Activated CD4-positive, alpha-beta T cell treated with anti-CD3 and anti-CD28 coated beads, Interleukin-2, amount 50 U/mL, for 16 hours (primary cell): Measurements from ENCODE around the gene LAMP2.
A peak's percentile ranks its signal among the peaks of the same experiment; 100 is the strongest.
"Not testable (repeated sequence)": the region's sequence is repeated elsewhere in the genome, so short reads cannot be mapped to it uniquely, and the experiment has no call there.

Source experiments
- DNase-seq: peaks from one replicate; pipeline ENCODE4 v3.0.0-alpha.2; 2020

Gene LAMP2

DNA sequence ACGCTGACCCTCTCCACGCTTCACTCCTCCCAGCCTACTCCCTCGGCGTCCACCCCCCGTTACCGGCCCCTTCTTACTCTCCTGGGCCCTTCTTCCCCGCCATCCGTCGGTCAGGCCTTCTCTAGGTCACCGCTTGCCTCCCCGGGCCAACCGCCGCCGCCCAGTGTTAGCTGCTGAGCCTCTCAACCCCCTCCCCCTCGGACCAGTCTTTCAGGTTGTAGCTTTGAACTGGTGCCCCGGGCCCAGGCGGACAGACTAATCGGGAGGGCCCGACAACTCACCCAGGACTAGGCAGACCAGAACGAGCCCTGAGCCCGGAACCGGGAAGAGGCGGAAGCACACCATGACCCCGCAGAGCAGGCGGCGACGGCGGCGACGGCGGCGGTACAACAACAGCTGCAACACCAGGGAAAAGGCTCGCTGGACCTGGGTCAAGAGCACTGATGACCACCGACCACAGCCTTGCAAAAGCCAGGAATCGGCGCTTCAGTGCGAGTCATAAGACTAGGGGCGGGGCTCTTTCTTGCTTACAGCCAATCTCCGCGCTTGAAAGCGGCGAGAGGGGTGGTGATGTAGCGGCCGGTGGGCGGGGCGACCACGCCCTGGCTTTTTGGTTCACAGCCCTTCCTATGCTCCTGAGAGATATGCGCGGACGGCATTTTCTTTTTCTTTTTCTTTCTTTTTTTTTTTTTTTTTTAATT is at the start of gene LAMP2:
Gene LAMP2 (minus strand): TSS at position 472 of the 701 bp plus-strand sequence. CDS start 127 bp downstream, at position 345.
- DNase-seq = peak; percentile 85

GRCh38 chrX:120517936-120518335 is 48.8 kb upstream of the LAMP2 start:
- no peak for DNase-seq

DNA sequence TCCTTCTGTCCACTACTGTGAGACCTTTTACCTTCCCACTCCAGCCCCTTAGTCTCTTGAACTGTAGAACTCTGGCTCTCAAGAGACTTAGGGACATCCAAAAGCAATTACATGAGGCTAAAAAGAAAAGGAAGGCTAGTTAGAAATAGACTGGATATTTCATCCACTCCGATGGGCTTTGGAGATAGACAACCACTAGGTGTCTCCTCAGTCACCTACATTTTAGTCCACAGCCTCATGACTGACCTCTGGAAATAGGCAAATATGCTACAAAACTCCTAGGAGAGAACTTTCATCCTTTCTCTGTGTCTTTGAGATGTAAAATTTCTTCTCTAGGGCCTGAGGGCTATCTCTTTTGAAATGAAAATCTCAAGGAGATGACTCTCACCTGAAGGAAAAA is 45.1 kb upstream of the LAMP2 start:
- DNase-seq = peak; percentile 5

GRCh38 chrX:120512627-120513026 is 43.5 kb upstream of the LAMP2 start:
- DNase-seq = no peak

DNA sequence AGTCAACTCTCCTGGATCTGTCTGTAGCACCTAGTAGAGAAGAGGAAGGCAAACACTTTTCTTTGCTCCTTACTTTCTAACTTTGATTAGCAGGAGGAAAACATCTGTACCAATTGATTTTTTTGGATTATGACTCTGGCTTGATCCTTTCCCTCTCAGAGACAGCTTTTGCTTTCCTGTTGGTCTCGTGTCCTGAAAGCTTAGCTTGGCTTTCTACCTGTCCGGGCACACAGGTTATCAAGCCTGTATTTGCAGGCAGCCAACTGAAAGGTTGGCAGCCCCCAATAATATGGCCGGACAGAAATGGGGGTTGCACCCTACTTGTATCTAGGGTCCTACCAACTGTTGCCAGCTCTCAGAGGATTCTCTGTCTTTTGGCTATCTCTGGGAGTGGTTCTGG is 43.1 kb upstream of the LAMP2 start:
- no peak for DNase-seq

- DNase-seq = no peak
Measured at GRCh38 chrX:120504569-120504968, 35.5 kb upstream of the LAMP2 start.

DNA sequence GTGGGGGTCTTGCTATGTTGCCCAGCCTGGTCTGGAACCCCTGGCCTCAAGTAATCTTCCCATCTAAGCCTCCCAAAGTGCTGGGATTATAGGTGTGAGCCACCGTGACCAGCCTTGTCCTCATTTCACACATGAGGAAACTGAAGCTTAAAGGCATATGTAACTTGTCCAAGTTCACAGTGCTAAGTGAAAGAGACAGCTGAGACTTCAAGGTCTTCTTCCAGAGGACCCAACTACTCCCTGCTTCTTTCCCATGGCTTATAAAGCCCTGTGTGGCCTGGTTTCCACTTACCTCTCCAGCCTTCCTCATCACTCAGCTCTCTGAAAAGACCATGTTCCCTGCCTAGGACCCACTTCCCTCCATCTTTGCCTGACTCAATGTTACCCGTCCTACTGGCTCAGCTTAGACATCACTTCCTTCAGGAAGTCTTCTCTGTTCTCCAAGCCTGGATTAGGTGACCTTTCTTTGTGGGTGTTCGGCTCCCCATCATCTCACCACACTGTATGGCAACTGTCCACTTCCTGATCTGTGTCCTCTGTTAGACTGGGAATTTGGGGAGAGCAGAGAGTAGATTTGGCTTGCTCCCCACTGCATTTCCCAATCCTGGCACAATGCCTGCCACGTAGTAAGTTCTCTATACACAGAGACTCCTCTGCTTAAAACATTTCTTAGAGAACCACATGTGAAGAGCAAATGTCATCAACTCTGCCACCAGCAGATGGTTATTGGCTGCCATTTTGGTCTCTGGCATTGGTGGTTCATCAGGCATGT is 30.4 kb upstream of the LAMP2 start:
- DNase-seq = no peak

- not testable (repeated sequence) for DNase-seq
Measured at GRCh38 chrX:120490119-120490518, 21.0 kb upstream of the LAMP2 start.

DNA sequence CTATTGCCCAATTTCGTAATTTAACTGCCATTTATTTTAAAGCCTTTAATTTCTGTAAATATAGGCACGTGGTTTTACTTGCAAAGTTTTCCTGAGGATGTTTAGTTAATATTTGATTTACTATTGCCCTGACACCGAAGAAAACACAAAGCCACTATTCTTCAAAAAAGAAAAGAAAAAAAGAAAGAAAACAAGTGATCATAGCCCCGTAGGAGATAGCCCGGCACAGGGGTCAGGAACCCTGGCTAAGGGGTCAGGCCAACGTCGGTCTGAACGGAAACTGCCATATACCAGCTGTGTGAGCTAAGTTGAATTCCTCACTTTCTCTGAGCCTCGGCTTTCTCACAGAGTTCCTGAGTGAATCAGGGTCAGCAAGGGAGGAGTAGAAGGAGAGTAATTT is 17.7 kb upstream of the LAMP2 start:
- no peak for DNase-seq

DNA sequence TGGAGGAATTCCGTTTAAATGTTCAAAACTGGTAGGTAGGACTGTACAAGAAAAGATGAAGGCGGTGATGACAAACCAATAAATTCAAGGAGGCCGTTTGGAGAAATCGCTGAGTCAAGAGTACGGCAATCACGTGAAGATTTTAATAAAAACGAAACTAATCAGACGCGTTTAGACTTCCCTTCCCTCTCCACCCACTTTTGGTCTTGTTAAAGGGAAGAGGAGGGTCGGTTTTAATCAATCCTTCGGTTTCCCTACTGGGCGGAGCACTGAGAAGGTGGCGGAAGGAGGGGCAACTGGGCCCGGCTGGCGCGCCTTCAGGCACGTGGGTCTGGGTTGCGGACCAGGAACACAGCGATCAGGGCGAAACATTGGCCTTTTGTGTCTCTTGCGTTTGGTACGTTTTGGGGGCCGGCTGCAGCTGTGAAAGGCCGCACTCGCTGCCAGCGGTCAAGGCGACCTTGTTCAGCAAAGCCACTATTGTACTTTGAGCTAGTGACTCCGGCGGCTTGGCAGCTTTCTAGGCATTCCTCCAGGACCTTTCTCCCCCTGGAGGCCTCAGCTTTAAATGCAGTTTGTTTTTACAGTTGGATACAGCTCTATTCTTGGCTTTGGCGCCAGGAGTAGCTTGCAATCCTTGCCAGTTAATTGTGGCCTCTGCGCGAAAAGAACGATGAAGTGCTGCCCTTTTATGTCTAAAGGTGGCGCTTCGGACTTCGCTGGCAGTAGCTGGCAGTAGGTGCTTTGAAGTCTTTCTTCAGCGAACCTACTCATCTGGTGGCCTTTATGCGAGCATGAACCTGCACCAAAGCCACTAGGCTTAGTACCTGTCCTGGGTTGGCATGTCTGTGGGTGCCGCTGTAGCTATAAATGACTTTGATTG is 16.8 kb upstream of the LAMP2 start:
- DNase-seq = peak; percentile 84

GRCh38 chrX:120485315-120485637 is 16.2 kb upstream of the LAMP2 start:
- peak; percentile 12 for DNase-seq

DNA sequence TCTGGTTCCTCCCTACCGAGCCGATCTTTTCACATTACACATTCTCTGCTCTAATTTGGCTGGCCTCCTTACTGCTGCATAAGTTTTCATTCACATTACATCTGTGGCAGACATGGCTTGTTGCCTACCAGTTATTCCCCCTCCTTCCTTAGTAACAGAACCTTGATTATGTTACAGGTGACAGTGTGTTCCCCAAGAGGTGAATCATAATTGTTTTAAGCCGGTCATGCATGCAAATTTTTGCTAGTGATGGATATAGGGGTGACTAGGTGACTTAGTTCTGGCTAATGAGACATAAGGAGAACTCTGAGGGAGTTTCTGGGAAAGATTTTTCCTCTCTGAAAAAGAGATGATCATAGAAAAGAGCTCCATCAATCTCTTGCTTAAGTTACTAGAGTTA is 8.4 kb upstream of the LAMP2 start:
- DNase-seq = no peak

GRCh38 chrX:120476714-120477113 is 7.6 kb upstream of the LAMP2 start:
- no peak for DNase-seq

DNA sequence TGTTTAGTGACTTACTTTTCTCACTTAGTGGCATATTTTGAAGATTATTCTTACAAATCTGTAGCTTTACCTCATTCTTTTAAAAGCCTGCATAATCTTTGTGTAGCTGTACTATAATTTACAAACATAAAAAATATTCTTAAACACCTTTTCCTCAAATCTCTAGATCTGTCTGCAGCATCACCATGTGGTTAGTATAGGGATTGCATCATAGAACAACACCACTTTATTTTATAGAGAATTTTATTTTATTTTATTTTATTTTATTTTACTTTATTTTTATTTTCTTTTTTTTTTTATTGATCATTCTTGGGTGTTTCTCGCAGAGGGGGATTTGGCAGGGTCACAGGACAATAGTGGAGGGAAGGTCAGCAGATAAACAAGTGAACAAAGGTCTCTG is 6.4 kb upstream of the LAMP2 start:
- DNase-seq = peak; percentile 29

- no peak for DNase-seq
Measured at GRCh38 chrX:120474085-120474484, 5.0 kb upstream of the LAMP2 start.

- DNase-seq = not testable (repeated sequence)
Measured at GRCh38 chrX:120469657-120470056, 561 bp upstream of the LAMP2 start.

DNA sequence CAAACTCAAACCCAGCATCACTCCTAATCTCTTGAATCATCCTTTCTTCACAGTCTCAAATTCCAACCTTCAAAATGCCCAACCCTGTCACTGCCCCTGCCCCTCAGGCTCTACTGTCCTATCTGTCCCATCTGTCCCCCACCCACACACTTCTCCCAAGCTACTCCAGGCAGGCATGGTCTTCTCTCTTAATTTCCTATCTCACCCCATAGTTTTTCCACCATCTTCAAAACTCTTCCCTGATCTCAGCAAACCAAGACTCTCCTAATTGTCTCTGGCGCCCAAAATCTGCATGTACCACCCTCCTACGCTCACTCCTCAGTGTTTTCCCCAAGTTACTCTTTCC is 644 bp downstream of the LAMP2 start:
- DNase-seq = no peak

DNA sequence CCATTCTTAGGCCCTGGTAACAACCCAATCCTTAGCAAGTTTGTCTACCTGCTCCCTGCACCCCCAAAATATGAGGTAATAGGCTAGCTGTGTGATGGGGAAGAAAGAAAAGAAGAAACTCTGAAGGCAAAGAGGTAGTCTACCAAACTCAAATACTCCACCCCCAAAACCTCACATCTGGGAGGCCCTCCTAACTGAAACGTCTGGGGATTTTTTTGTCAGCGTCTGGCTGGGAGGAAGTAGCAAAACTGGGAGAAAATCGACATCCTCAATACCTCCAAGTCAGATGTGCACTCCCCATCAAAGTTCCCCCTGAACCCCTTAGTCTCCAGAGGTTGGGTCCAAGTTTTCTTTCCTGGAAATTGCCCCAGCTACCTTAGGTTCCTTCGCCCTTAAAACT is 1.0 kb downstream of the LAMP2 start:
- no peak for DNase-seq

DNA sequence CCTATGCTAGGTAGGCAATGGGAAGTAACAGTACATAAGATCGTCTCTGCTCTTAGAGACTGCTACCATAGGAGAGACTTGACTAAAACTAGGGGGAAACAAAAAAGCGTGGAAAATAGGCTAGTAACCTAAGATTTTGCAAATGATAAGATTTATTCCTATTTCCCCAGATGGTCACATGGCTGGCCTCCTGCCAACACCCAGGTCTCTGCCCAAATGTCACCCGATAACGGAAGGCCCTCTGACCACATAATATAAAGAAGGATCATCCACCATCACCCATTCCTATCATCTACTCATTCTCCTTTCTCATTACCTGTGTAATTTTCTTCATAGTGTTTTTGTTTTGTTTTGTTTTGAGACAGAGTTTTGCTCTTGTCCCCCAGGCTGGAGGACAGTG is 4.7 kb downstream of the LAMP2 start:
- no peak for DNase-seq

- no peak for DNase-seq
Measured at GRCh38 chrX:120463241-120463640, 5.9 kb downstream of the LAMP2 start.

DNA sequence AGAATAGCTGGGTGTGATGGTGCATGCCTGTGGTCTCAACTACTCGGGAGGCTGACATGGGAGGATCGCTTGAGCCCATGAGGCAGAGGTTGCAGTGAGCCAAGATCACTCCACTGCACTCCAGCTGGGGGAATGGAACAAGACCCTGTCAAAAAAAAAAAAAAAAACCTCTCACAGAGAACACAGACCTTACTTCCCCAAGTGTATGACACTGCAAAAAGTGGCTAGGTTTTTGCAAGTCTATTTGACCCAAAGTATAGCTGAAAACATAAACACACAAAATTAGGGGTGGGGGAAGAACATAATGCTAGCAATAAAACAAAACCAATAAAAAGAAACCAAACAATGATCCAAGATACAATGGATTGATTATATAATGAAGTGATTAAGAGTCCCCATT is 6.7 kb downstream of the LAMP2 start:
- DNase-seq = no peak

- no peak for DNase-seq
Measured at GRCh38 chrX:120459309-120459708, 9.8 kb downstream of the LAMP2 start.

GRCh38 chrX:120457766-120458180 is 11.3 kb downstream of the LAMP2 start:
- peak; percentile 24 for DNase-seq

DNA sequence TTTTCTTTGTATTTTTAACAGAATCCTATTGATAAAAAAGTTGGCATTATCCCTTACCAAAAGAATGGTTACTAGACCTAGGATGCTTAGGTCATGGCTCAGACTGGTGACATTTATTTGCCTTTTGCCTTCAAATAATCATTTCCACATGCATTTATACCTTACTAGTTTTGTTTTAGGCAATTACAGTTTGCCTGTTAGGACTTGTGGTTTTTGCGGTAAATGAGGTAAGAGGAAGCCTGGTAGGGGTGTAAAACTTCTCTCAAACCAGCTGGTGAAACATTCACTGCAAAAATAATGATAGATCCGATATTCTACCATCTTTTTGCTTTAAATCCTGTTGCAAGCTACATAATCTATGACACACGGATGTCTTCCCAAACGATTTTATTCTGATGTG is 12.1 kb downstream of the LAMP2 start:
- peak; percentile 66 for DNase-seq
